ENCODE measurements around the gene ZBTB8OS.

The ZBTB8OS gene

DNA sequence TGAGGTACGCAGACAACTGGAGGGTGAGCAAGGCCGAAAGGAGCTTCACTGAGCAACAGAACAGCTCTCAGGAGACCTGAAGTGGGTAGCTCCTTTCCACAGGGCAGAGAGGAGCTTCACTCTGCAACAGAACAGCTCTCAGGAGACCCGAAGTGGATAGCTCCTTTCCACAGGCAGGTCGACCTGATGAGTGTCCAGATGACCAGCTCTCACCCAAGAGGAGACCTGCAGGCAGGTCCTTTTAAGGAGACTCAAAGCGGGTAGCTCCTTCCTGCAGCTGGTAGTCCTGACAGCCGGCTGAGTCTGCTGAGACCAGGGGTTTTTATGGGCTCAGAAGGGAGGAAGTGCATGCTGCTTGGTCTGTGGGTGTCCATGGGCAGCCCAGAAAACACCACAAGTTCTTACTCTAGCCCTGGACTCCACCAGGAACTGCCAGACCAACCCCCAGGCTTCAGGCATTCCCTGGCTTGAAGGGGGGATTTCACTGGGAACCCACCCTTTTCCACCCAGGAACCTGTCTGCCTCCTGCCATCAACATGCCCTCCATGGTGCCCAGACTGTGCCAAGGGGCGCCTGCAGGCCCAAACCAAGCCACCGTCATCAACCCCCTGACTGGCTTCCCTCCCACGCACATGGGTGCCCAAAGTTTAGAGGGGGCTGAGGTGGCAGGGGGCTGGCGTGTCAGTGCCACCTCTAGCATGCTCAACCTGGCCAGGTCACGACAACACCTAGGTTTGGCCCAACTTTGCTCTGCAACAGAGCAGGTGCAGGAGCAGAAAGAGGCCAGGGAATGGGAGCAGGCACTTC, 43.6 kb downstream of the ZBTB8OS start:
- DNase-seq = no peak

- DNase-seq = no peak
Observed at GRCh38 chr1:32605711-32606424, 44.5 kb downstream of the ZBTB8OS start.

DNA sequence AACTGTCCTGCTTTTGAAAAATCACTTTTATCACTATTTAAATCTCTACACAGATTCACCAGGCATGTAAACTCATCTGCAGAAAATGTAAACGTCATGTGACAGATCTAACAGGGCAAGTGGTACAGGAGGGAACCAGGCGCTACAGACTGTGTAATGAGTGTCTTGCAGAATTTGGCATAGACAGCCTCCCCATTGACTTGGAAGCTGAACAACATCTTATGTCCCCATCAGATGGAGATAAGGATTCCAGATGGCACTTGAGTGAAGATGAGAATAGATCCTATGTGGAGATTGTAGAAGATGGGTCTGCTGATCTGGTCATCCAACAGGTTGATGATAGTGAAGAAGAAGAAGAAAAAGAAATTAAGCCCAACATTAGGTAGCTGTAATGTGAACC, 50.3 kb downstream of the ZBTB8OS start:
- no peak for DNase-seq

GRCh38 chr1:32592943-32593342, 57.4 kb downstream of the ZBTB8OS start:
- no peak for DNase-seq

GRCh38 chr1:32580348-32581017, 69.9 kb downstream of the ZBTB8OS start:
- no peak for DNase-seq

Data from NCI-H1417 treated with DMSO at 0.1 percent for 48 hours (cell line).